Measurements from ENCODE around the gene KRT20. TPM values are rescaled to one million over a fixed set of nuclear protein-coding genes. Genes with fewer than 3 reads are reported as not detected.

The KRT20 gene
- total RNA-seq, 4 donors from 2014 or later, result not detected

- no peaks in the 10 kb centered on the region for H3K36me3 ChIP-seq
- H3K4me1 ChIP-seq, result no peaks in the 10 kb centered on the region
- WGBS, 2 donors, result 88 to 100% methylated on average over 1 of the region's 1 CpG
- no peak overlapping the region for H3K4me3 ChIP-seq
- TF ChIP-seq CTCF (IDR thresholded peaks at IDR 0.05), result no peak
- TF ChIP-seq POLR2A (IDR thresholded peaks at IDR 0.05), result no peak
- H3K27ac ChIP-seq, result no peak overlapping the region
- intact Hi-C loops (cut with DNase I), result no loop called here
- DNase-seq, result no peak
- no peaks in the 10 kb centered on the region for H3K9me3 ChIP-seq
- peaks cover 0 to 28% (median 0%) of the 10 kb centered on the region in 4 donors for H3K27me3 ChIP-seq
Observed at GRCh38 chr17:40873801-40874200, 11.2 kb downstream of the KRT20 start.

GRCh38 chr17:40873255-40873654 lies 11.8 kb downstream of the KRT20 start:
- intact Hi-C loops (cut with DNase I), result no loop called here
- DNase-seq, result no peak
- Histone ChIP-seq H3K36me3 (no peaks in the 10 kb centered on the region), H3K27ac (no peak overlapping the region), H3K27me3 (peaks cover 0 to 28% (median 0%) of the 10 kb centered on the region in 4 donors), H3K9me3 (no peaks in the 10 kb centered on the region), H3K4me3 (no peak overlapping the region), H3K4me1 (no peaks in the 10 kb centered on the region)
- no peak for TF ChIP-seq CTCF (IDR thresholded peaks at IDR 0.05)
- TF ChIP-seq POLR2A (IDR thresholded peaks at IDR 0.05), result no peak

GRCh38 chr17:40872416-40872815 lies 12.6 kb downstream of the KRT20 start:
- intact Hi-C loops (cut with DNase I), result no loop called here
- peaks cover 0 to 28% (median 0%) of the 10 kb centered on the region in 4 donors for H3K27me3 ChIP-seq
- no peaks in the 10 kb centered on the region for H3K9me3 ChIP-seq
- no peaks in the 10 kb centered on the region for H3K4me1 ChIP-seq
- no peak overlapping the region for H3K4me3 ChIP-seq
- DNase-seq, result no peak
- TF ChIP-seq POLR2A (IDR thresholded peaks at IDR 0.05) (no peak), CTCF (IDR thresholded peaks at IDR 0.05) (no peak)
- H3K27ac ChIP-seq, result no peak overlapping the region
- no peaks in the 10 kb centered on the region for H3K36me3 ChIP-seq

GRCh38 chr17:40871316-40871715 lies 13.7 kb downstream of the KRT20 start:
- Histone ChIP-seq H3K9me3 (no peaks in the 10 kb centered on the region), H3K27me3 (peaks cover 0 to 33% (median 0%) of the 10 kb centered on the region in 4 donors), H3K4me1 (no peaks in the 10 kb centered on the region), H3K4me3 (no peak overlapping the region), H3K27ac (no peak overlapping the region), H3K36me3 (no peaks in the 10 kb centered on the region)
- 86 to 95% methylated on average over 6 to 7 of the region's 7 CpGs for WGBS, 2 donors
- intact Hi-C loops (cut with DNase I), result no loop called here
- no peak for DNase-seq
- TF ChIP-seq POLR2A (IDR thresholded peaks at IDR 0.05) (no peak), CTCF (IDR thresholded peaks at IDR 0.05) (no peak)

- H3K27ac ChIP-seq, result no peak overlapping the region
- no peak for DNase-seq
- H3K4me1 ChIP-seq, result no peaks in the 10 kb centered on the region
- TF ChIP-seq CTCF (IDR thresholded peaks at IDR 0.05) (no peak), POLR2A (IDR thresholded peaks at IDR 0.05) (no peak)
- H3K36me3 ChIP-seq, result no peaks in the 10 kb centered on the region
- WGBS, 2 donors, result 74 to 96% methylated on average over 3 of the region's 4 CpGs
- H3K4me3 ChIP-seq, result no peak overlapping the region
- peaks cover 0 to 33% (median 0%) of the 10 kb centered on the region in 4 donors for H3K27me3 ChIP-seq
- intact Hi-C loops (cut with DNase I), result no loop called here
- H3K9me3 ChIP-seq, result no peaks in the 10 kb centered on the region
Observed at GRCh38 chr17:40870136-40870535, 14.9 kb downstream of the KRT20 start.
